ENCODE measurements around the gene NHSL2. TPM values are rescaled to one million over a fixed set of nuclear protein-coding genes. Genes with fewer than 3 reads are reported as not detected.

The NHSL2 gene
- total RNA-seq, 4 donors from 2014 or later, result 10.4 to 35.8 (median 13.9) TPM

DNA sequence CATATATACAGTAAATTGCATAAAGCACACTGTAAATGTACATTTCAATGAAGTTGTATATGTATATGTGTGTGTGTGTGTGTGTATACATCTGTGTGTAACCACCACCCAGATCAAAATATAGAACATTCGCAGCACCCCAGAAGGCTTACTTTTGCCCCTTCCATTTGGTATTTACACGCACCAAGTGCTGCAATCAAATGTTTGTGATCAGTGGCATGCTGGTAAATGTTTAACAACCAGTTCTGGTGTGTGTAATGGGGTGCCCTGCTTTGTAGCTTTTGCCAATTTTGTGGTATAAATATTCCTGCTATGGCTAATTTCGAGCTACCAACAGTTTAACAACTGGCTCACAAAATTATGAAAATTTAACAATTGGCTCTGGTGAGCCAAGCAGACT lies 119.8 kb downstream of the NHSL2 start:
- no peaks in the 10 kb centered on the region for H3K27me3 ChIP-seq
- peaks cover 0 to 34% (median 3%) of the 10 kb centered on the region in 3 donors for H3K4me1 ChIP-seq
- no peak for ATAC-seq
- no peak overlapping the region for H3K4me3 ChIP-seq
- peak overlapping the region; percentile 53 to 79 (median 74) for H3K27ac ChIP-seq
- WGBS, 2 donors (ENCODE audit: low coverage in 1 of 2), result 17% methylated on average over 2 of the region's 3 CpGs; no CpG with 5 or more reads in 1 of the 2 donors
- H3K9me3 ChIP-seq, result no peaks in the 10 kb centered on the region
- no peaks in the 10 kb centered on the region for H3K36me3 ChIP-seq
- TF ChIP-seq CTCF (IDR thresholded peaks at IDR 0.05), result no peak

- Histone ChIP-seq H3K4me1 (peaks cover 0 to 34% (median 3%) of the 10 kb centered on the region in 3 donors), H3K4me3 (no peak overlapping the region), H3K27ac (peak overlapping the region; percentile 53 to 79 (median 74)), H3K9me3 (no peaks in the 10 kb centered on the region), H3K36me3 (no peaks in the 10 kb centered on the region), H3K27me3 (no peaks in the 10 kb centered on the region)
- TF ChIP-seq EP300 (IDR thresholded peaks at IDR 0.05), result no peak
- no peak for TF ChIP-seq CTCF (IDR thresholded peaks at IDR 0.05)
- TF ChIP-seq POLR2AphosphoS5 (IDR thresholded peaks at IDR 0.05), result no peak
- no peak for TF ChIP-seq POLR2A (IDR thresholded peaks at IDR 0.05)
- no peak for ATAC-seq
- WGBS, 2 donors (ENCODE audit: low coverage in 1 of 2), result 38 to 89% methylated on average over 1 of the region's 1 CpG
Measured at GRCh38 chrX:72031118-72031517, 120.5 kb downstream of the NHSL2 start.

DNA sequence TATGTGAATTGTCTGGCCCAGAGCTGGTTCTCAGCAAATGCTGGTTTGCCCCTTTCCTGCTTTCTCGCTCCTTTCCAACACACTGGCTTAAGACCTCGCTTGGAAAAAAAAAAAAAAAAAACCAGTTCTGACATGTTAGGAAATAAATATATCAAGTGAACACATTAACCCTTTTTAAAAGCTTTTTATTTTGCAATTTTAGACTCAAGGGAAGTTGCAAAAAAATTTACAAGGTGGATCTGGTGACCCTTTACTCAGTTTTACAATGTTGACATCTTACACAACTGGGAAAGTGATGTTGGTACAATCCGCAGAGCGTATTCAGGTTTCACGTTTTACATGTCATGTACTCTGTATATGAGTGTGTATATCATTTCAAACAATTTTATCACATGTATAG lies 121.0 kb downstream of the NHSL2 start:
- H3K4me3 ChIP-seq, result no peak overlapping the region
- no peaks in the 10 kb centered on the region for H3K9me3 ChIP-seq
- WGBS, 2 donors (ENCODE audit: low coverage in 1 of 2), result 68 to 71% methylated on average over 5 of the region's 5 CpGs
- TF ChIP-seq POLR2AphosphoS5 (IDR thresholded peaks at IDR 0.05), result no peak
- no peak for TF ChIP-seq CTCF (IDR thresholded peaks at IDR 0.05)
- no peak for TF ChIP-seq POLR2A (IDR thresholded peaks at IDR 0.05)
- no peak for TF ChIP-seq EP300 (IDR thresholded peaks at IDR 0.05)
- ATAC-seq, result no peak
- no peaks in the 10 kb centered on the region for H3K36me3 ChIP-seq
- peak overlapping the region in 1 of 4 donors; percentile 73 for H3K27ac ChIP-seq
- no peaks in the 10 kb centered on the region for H3K27me3 ChIP-seq
- H3K4me1 ChIP-seq, result peaks cover 0 to 32% (median 3%) of the 10 kb centered on the region in 3 donors

DNA sequence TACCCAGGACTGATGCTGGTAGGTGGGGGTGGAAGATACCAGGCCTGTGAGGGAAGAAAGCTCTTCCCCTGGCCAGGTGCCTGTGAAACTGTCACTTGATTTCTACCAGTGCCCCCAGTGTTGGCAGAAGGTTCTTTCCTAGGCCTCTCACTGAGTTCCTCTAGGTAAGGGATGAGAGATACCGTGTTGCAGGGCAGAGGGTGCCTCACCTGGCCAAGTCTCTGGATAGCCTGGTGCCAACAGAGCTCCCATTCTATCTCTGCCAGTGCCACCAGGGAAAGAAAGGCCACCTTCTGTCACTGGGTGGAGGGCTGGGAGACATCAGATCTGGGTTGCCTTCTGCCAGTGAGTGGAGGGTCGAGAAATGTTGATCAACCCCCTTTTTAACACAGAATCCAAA lies 127.0 kb downstream of the NHSL2 start:
- H3K27ac ChIP-seq, result peak overlapping the region in 2 of 4 donors; percentile 3 to 38
- WGBS, 2 donors (ENCODE audit: low coverage in 1 of 2), result 83% methylated on average over 1 of the region's 2 CpGs; no CpG with 5 or more reads in 1 of the 2 donors
- H3K36me3 ChIP-seq, result no peaks in the 10 kb centered on the region
- TF ChIP-seq POLR2A (IDR thresholded peaks at IDR 0.05), result no peak
- no peaks in the 10 kb centered on the region for H3K9me3 ChIP-seq
- no peak for ATAC-seq
- H3K4me1 ChIP-seq, result peaks cover 1 to 29% (median 3%) of the 10 kb centered on the region in 3 donors
- H3K27me3 ChIP-seq, result no peaks in the 10 kb centered on the region
- H3K4me3 ChIP-seq, result no peak overlapping the region

DNA sequence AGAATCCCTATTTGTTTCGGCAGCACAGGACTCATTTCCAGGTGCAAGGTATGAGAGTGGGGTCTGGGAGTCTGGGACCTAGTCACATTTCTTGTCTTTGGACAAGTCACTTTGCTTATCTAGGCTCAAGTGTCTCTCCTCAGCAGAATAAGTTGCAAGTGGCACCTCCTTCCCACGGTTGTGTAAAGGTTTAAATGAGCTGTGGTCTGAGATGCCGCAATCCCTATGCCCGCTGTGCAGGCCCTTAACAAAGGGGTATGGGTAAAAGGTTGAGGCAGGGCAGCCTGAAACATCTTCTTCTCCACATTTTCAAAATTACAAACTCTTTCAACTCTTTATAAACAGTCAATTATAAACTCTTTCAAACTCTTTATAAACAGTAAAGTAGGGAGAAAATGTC lies 127.4 kb downstream of the NHSL2 start:
- no peaks in the 10 kb centered on the region for H3K27me3 ChIP-seq
- WGBS, 2 donors (ENCODE audit: low coverage in 1 of 2), result 79 to 100% methylated on average over 1 to 2 of the region's 4 CpGs
- ATAC-seq, result no peak
- no peaks in the 10 kb centered on the region for H3K9me3 ChIP-seq
- H3K4me1 ChIP-seq, result peaks cover 3 to 33% (median 5%) of the 10 kb centered on the region in 3 donors
- no peaks in the 10 kb centered on the region for H3K36me3 ChIP-seq
- H3K27ac ChIP-seq, result peak overlapping the region in 2 of 4 donors; percentile 3 to 38
- no peak overlapping the region for H3K4me3 ChIP-seq
- no peak for TF ChIP-seq POLR2AphosphoS5 (IDR thresholded peaks at IDR 0.05)
- TF ChIP-seq POLR2A (IDR thresholded peaks at IDR 0.05), result no peak
- TF ChIP-seq EP300 (IDR thresholded peaks at IDR 0.05), result no peak
- no peak for TF ChIP-seq CTCF (IDR thresholded peaks at IDR 0.05)

Measured in gastroesophageal sphincter (tissue), 4 donors.